ENCODE data around the gene SNCAIP. TPM values are rescaled to one million over a fixed set of nuclear protein-coding genes. Genes with fewer than 3 reads are reported as not detected.

The SNCAIP gene
- total RNA-seq, 1 donor from 2014 or later, result 1.8 TPM

- no peak for DNase-seq (ENCODE audit: low read depth)
- no peak overlapping the region for H3K4me3 ChIP-seq (ENCODE audit: low read depth, low read length)
- no peak for TF ChIP-seq CTCF (conservative IDR thresholded peaks at IDR 0.05; ENCODE audit: low read depth, low read length)
Observed at GRCh38 chr5:122421374-122422079, 109.5 kb downstream of the SNCAIP start.

- no peak overlapping the region for H3K4me3 ChIP-seq (ENCODE audit: low read depth, low read length)
- DNase-seq (ENCODE audit: low read depth), result no peak
- TF ChIP-seq CTCF (conservative IDR thresholded peaks at IDR 0.05; ENCODE audit: low read depth, low read length), result no peak
Observed at GRCh38 chr5:122423221-122423620, 111.2 kb downstream of the SNCAIP start.

DNA sequence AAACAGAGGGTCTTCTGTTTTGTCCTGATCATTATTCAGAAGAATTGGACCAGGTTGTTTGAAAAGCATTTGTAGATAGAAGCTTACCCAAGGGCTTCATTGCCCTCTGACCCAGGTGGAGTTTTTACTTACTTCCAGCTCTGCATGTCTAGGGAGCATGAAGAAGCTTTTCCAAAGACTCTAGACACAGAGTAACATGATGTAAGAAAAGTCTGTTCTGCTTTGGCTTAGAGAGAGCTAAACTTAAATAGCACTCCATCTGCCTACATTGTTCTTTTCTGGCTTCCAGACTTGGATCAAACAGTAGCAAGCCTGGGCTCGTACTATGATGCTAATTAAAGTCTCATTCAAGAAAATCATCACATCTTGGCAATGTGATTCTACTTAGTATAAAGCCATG is 112.1 kb downstream of the SNCAIP start:
- no peak for TF ChIP-seq CTCF (conservative IDR thresholded peaks at IDR 0.05; ENCODE audit: low read depth, low read length)
- H3K4me3 ChIP-seq (ENCODE audit: low read depth, low read length), result no peak overlapping the region
- no peak for DNase-seq (ENCODE audit: low read depth)

GRCh38 chr5:122426301-122426700 is 114.3 kb downstream of the SNCAIP start:
- no peak for TF ChIP-seq CTCF (conservative IDR thresholded peaks at IDR 0.05; ENCODE audit: low read depth, low read length)
- no peak for DNase-seq (ENCODE audit: low read depth)
- H3K4me3 ChIP-seq (ENCODE audit: low read depth, low read length), result no peak overlapping the region

GRCh38 chr5:122427621-122428020 is 115.6 kb downstream of the SNCAIP start:
- H3K4me3 ChIP-seq (ENCODE audit: low read depth, low read length), result no peak overlapping the region
- DNase-seq (ENCODE audit: low read depth), result no peak
- no peak for TF ChIP-seq CTCF (conservative IDR thresholded peaks at IDR 0.05; ENCODE audit: low read depth, low read length)

GRCh38 chr5:122429545-122430318 is 117.7 kb downstream of the SNCAIP start:
- DNase-seq (ENCODE audit: low read depth), result no peak
- H3K4me3 ChIP-seq (ENCODE audit: low read depth, low read length), result no peak overlapping the region
- TF ChIP-seq CTCF (conservative IDR thresholded peaks at IDR 0.05; ENCODE audit: low read depth, low read length), result no peak

DNA sequence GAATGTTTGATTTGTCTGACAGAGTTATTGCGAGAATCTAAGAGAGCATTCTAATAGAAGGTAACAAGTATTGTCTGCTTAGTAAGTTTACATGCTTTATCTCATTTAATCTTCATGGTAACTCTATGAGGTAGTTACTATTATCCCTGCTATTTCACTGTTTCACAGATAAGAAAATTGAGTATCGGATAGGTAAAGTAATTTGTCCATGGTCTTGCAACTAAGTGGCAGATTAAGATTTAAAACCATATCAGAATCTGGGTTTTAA is 118.2 kb downstream of the SNCAIP start:
- DNase-seq (ENCODE audit: low read depth), result no peak
- H3K4me3 ChIP-seq (ENCODE audit: low read depth, low read length), result no peak overlapping the region
- no peak for TF ChIP-seq CTCF (conservative IDR thresholded peaks at IDR 0.05; ENCODE audit: low read depth, low read length)

All from epithelial cell of proximal tubule (primary cell).